Measurements from ENCODE around the gene PLA1A. TPM values are rescaled to one million over a fixed set of nuclear protein-coding genes. Genes with fewer than 3 reads are reported as not detected.

PLA1A gene
- polyA plus RNA-seq, 1 of the 3 experiments (the other 2 are of a cell fraction) = not detected

DNA sequence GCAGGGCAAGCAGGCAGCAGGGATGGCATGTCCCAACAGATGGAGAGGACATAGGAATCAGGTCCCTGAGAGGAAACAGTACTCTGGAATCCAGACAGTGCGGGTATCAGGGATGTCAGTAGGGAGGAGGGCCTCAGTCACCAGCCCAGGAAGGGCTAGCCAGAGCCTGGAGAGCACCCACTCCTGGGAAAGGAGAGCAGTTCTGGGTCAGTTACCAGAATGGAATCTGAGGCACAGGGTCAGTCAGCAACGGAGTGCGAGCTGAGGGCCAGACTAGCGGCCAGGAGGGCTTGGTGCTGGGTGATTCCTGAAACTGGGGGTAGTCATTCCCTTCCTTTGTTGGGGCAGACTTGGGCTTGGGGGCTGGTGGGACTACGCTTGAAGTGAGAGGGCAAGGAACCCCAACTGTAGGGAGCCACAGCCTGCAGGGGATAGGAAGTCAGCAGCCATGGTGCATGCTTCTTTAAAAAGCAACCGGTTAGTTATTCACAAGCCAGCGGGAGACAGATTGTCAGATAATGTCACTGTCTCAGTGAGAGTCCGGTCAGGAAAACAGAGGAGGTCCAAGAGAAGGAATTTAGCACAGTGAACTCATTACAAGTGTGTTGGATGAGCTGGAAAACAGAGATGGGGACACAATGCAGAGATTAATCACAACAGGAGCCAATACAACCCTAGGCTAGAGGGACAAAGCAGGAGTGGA, 27.9 kb downstream of the PLA1A start:
- no peaks in the 10 kb centered on the region for H3K79me2 ChIP-seq (ENCODE audit: insufficient read depth)
- no peaks in the 10 kb centered on the region for H3K9me2 ChIP-seq
- CTCF ChIA-PET = interaction anchor here (1.3 to 2.2 kb wide), 4 partner anchors 10 to 64 kb away, joined by 3 to 5 read pairs (median 4); no protein-coding TSS in a partner anchor
- DNase-seq = no peak
- POLR2A ChIA-PET = no interaction called here
- H3K4me3 ChIP-seq (ENCODE audit: low read depth in 2 of 2, low read length in 1 of 2) = no peak overlapping the region
- H3K27me3 ChIP-seq (ENCODE audit: insufficient read depth) = no peaks in the 10 kb centered on the region
- no peak for TF ChIP-seq FOXJ3 (CRISPR knock-in tag; IDR thresholded peaks at IDR 0.05)
- TF ChIP-seq TCF12 (IDR thresholded peaks at IDR 0.05) = no peak
- TF ChIP-seq, protein P1, sequence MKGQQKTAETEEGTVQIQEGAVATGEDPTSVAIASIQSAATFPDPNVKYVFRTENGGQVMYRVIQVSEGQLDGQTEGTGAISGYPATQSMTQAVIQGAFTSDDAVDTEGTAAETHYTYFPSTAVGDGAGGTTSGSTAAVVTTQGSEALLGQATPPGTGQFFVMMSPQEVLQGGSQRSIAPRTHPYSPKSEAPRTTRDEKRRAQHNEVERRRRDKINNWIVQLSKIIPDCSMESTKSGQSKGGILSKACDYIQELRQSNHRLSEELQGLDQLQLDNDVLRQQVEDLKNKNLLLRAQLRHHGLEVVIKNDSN (IDR thresholded peaks at IDR 0.05; ENCODE audit: borderline replicate concordance, low read depth) = no peak
- no peak for TF ChIP-seq RFX5 (IDR thresholded peaks at IDR 0.05; ENCODE audit: low read length)
- TF ChIP-seq SMC3 (IDR thresholded peaks at IDR 0.05; ENCODE audit: low read depth, low read length) = no peak
- TF ChIP-seq EZH2phosphoT487 (IDR thresholded peaks at IDR 0.05; ENCODE audit: borderline replicate concordance, low read depth) = no peak
- TF ChIP-seq CHD2 (IDR thresholded peaks at IDR 0.05; ENCODE audit: low read length, partially characterized antibody) = no peak
- no peak for TF ChIP-seq NFIC (IDR thresholded peaks at IDR 0.05; ENCODE audit: borderline replicate concordance)
- no peaks in the 10 kb centered on the region for H3K36me3 ChIP-seq (replicated peaks in 1 of 2; ENCODE audit: control insufficient read depth in 1 of 2, insufficient read depth in 2 of 2, low read length in 1 of 2)
- H4K20me1 ChIP-seq (ENCODE audit: insufficient read depth) = no peaks in the 10 kb centered on the region
- peaks cover 5 to 9% of the 10 kb centered on the region in 2 experiments; a peak in 2 of 4 replicates for H3K4me1 ChIP-seq (ENCODE audit: control insufficient read depth in 1 of 2, insufficient read depth in 2 of 2, low read depth in 1 of 2, low read length in 1 of 2)
- H2AFZ ChIP-seq (ENCODE audit: low read depth) = no peak overlapping the region
- 70% methylated on average over 5 of the region's 8 CpGs for WGBS (ENCODE audit: low lambda C conversion rate)
- no peak overlapping the region for H3K27ac ChIP-seq (ENCODE audit: low read depth in 2 of 2, low read length in 1 of 2)
- no peaks in the 10 kb centered on the region for H3F3A ChIP-seq (replicated peaks; ENCODE audit: insufficient read depth)
- no peaks in the 10 kb centered on the region for H3K9me3 ChIP-seq
- H3K4me2 ChIP-seq = no peak overlapping the region
- H3K9ac ChIP-seq = no peak overlapping the region

DNA sequence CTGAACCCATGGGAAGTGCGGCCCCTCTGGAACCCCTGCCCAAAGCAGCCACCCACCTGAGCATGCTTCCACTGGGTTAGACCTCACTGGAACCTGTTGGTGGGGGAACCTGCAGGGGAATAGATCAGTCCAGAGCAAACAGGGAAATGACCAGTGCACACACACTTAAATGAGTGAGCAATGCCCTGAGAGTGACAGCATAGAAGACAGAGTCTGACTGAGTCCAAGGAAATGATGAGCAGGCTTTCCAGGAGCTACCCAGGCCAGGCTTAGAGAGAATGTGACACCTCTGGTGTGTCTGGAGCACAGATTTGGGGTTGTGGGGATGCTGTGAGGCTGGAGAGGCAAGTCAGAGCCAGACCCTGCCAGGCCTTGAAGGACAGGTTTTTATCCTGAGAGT, 28.5 kb downstream of the PLA1A start:
- H3K79me2 ChIP-seq (ENCODE audit: insufficient read depth) = no peaks in the 10 kb centered on the region
- H3K4me2 ChIP-seq = no peak overlapping the region
- no peak overlapping the region for H3K4me3 ChIP-seq (ENCODE audit: low read depth in 2 of 2, low read length in 1 of 2)
- ChIA-PET CTCF (interaction anchor here (1.3 to 2.2 kb wide), 4 partner anchors 10 to 64 kb away, joined by 3 to 5 read pairs (median 4); no protein-coding TSS in a partner anchor), POLR2A (no interaction called here)
- TF ChIP-seq, protein P2, sequence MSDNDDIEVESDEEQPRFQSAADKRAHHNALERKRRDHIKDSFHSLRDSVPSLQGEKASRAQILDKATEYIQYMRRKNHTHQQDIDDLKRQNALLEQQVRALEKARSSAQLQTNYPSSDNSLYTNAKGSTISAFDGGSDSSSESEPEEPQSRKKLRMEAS (IDR thresholded peaks at IDR 0.05; ENCODE audit: low read depth) = no peak
- TF ChIP-seq FOXM1 (IDR thresholded peaks at IDR 0.05; ENCODE audit: low read depth) = no peak
- TF ChIP-seq, protein P3, sequence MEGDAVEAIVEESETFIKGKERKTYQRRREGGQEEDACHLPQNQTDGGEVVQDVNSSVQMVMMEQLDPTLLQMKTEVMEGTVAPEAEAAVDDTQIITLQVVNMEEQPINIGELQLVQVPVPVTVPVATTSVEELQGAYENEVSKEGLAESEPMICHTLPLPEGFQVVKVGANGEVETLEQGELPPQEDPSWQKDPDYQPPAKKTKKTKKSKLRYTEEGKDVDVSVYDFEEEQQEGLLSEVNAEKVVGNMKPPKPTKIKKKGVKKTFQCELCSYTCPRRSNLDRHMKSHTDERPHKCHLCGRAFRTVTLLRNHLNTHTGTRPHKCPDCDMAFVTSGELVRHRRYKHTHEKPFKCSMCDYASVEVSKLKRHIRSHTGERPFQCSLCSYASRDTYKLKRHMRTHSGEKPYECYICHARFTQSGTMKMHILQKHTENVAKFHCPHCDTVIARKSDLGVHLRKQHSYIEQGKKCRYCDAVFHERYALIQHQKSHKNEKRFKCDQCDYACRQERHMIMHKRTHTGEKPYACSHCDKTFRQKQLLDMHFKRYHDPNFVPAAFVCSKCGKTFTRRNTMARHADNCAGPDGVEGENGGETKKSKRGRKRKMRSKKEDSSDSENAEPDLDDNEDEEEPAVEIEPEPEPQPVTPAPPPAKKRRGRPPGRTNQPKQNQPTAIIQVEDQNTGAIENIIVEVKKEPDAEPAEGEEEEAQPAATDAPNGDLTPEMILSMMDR (IDR thresholded peaks at IDR 0.05) = no peak
- no peak for TF ChIP-seq ELF1 (IDR thresholded peaks at IDR 0.05)
- TF ChIP-seq CHD2 (IDR thresholded peaks at IDR 0.05; ENCODE audit: low read length, partially characterized antibody) = no peak
- TF ChIP-seq EZH2phosphoT487 (IDR thresholded peaks at IDR 0.05; ENCODE audit: borderline replicate concordance, low read depth) = no peak
- no peak for TF ChIP-seq SMC3 (IDR thresholded peaks at IDR 0.05; ENCODE audit: low read depth, low read length)
- TF ChIP-seq RAD21 (IDR thresholded peaks at IDR 0.05; ENCODE audit: low read length) = no peak
- TF ChIP-seq RCOR1 (IDR thresholded peaks at IDR 0.05; ENCODE audit: low read length) = no peak
- TF ChIP-seq TEAD4 (IDR thresholded peaks at IDR 0.05; ENCODE audit: borderline replicate concordance, insufficient read depth) = no peak
- no peak for TF ChIP-seq RFX5 (IDR thresholded peaks at IDR 0.05; ENCODE audit: low read length)
- TF ChIP-seq YY1 (IDR thresholded peaks at IDR 0.05; ENCODE audit: low read depth) = no peak
- no peak for TF ChIP-seq GATA2 (CRISPR knock-in tag; IDR thresholded peaks at IDR 0.05)
- no peak for TF ChIP-seq RXRA (IDR thresholded peaks at IDR 0.05; ENCODE audit: borderline replicate concordance, low read depth)
- no peak for TF ChIP-seq TAF1 (IDR thresholded peaks at IDR 0.05; ENCODE audit: borderline replicate concordance, low read depth, low read length)
- TF ChIP-seq NRF1 (IDR thresholded peaks at IDR 0.05; ENCODE audit: low read depth, low read length) = no peak
- TF ChIP-seq, protein P4, sequence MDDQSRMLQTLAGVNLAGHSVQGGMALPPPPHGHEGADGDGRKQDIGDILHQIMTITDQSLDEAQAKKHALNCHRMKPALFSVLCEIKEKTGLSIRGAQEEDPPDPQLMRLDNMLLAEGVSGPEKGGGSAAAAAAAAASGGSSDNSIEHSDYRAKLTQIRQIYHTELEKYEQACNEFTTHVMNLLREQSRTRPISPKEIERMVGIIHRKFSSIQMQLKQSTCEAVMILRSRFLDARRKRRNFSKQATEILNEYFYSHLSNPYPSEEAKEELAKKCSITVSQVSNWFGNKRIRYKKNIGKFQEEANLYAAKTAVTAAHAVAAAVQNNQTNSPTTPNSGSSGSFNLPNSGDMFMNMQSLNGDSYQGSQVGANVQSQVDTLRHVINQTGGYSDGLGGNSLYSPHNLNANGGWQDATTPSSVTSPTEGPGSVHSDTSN (IDR thresholded peaks at IDR 0.05) = no peak
- TF ChIP-seq MXI1 (IDR thresholded peaks at IDR 0.05; ENCODE audit: low read depth, low read length) = no peak
- H3K27me3 ChIP-seq (ENCODE audit: insufficient read depth) = no peaks in the 10 kb centered on the region
- H3K9ac ChIP-seq = no peak overlapping the region
- H3K36me3 ChIP-seq (replicated peaks in 1 of 2; ENCODE audit: control insufficient read depth in 1 of 2, insufficient read depth in 2 of 2, low read length in 1 of 2) = no peaks in the 10 kb centered on the region
- no peaks in the 10 kb centered on the region for H3K9me3 ChIP-seq
- H4K20me1 ChIP-seq (ENCODE audit: insufficient read depth) = no peaks in the 10 kb centered on the region
- no peak overlapping the region for H2AFZ ChIP-seq (ENCODE audit: low read depth)
- no peak for DNase-seq
- H3K9me2 ChIP-seq = no peaks in the 10 kb centered on the region
- no peak overlapping the region for H3K27ac ChIP-seq (ENCODE audit: low read depth in 2 of 2, low read length in 1 of 2)
- H3K4me1 ChIP-seq (ENCODE audit: control insufficient read depth in 1 of 2, insufficient read depth in 2 of 2, low read depth in 1 of 2, low read length in 1 of 2) = peaks cover 5 to 10% of the 10 kb centered on the region in 2 experiments; a peak in 2 of 4 replicates
- no CpG with 5 or more reads among the region's 1 CpG for WGBS (ENCODE audit: low lambda C conversion rate)
- no peaks in the 10 kb centered on the region for H3F3A ChIP-seq (replicated peaks; ENCODE audit: insufficient read depth)
